Measurements from ENCODE around the gene PRKN.
"Not testable (repeated sequence)": the region's sequence is repeated elsewhere in the genome, so short reads cannot be mapped to it uniquely, and the experiment has no call there.

PRKN gene

GRCh38 chr6:161889324-161889723, 838.2 kb downstream of the PRKN start:
- Histone ChIP-seq H3K36me3 (ENCODE audit: insufficient read depth, low read length) (no peaks in the 10 kb centered on the region), H3K4me1 (ENCODE audit: insufficient read depth, low read length) (no peaks in the 10 kb centered on the region), H3K27ac (ENCODE audit: low read length) (no peak overlapping the region), H3K27me3 (ENCODE audit: insufficient read depth, low read length, poor library complexity) (no peaks in the 10 kb centered on the region), H3K4me2 (ENCODE audit: insufficient read depth, low read length) (no peak overlapping the region), H4K20me1 (ENCODE audit: insufficient read depth, low read length) (no peaks in the 10 kb centered on the region), H3K9me3 (ENCODE audit: insufficient read depth, low read length, severe bottlenecking) (no peaks in the 10 kb centered on the region), H2AFZ (ENCODE audit: low read depth, low read length) (no peak overlapping the region), H3K9ac (ENCODE audit: low read depth, low read length) (no peak overlapping the region), H3K79me2 (ENCODE audit: insufficient read depth, low read length) (no peaks in the 10 kb centered on the region), H3K4me3 (ENCODE audit: low read depth in 1 of 2, low read length in 2 of 2) (no peak overlapping the region)
- ATAC-seq (ENCODE audit: insufficient read depth, low read depth) (no peak), DNase-seq (no peak)
- TF ChIP-seq, protein P1, sequence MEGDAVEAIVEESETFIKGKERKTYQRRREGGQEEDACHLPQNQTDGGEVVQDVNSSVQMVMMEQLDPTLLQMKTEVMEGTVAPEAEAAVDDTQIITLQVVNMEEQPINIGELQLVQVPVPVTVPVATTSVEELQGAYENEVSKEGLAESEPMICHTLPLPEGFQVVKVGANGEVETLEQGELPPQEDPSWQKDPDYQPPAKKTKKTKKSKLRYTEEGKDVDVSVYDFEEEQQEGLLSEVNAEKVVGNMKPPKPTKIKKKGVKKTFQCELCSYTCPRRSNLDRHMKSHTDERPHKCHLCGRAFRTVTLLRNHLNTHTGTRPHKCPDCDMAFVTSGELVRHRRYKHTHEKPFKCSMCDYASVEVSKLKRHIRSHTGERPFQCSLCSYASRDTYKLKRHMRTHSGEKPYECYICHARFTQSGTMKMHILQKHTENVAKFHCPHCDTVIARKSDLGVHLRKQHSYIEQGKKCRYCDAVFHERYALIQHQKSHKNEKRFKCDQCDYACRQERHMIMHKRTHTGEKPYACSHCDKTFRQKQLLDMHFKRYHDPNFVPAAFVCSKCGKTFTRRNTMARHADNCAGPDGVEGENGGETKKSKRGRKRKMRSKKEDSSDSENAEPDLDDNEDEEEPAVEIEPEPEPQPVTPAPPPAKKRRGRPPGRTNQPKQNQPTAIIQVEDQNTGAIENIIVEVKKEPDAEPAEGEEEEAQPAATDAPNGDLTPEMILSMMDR (IDR thresholded peaks at IDR 0.05; ENCODE audit: borderline replicate concordance, extremely low read depth, low read length, poor library complexity, severe bottlenecking): no peak
- TF ChIP-seq EZH2 (IDR thresholded peaks at IDR 0.05; ENCODE audit: borderline replicate concordance, low read depth, low read length, severe bottlenecking): no peak

- not testable (repeated sequence) for H3K4me1 ChIP-seq (ENCODE audit: insufficient read depth, low read length); H2AFZ ChIP-seq (ENCODE audit: low read depth, low read length); H3K27me3 ChIP-seq (ENCODE audit: insufficient read depth, low read length, poor library complexity); H3K9ac ChIP-seq (ENCODE audit: low read depth, low read length); H4K20me1 ChIP-seq (ENCODE audit: insufficient read depth, low read length); H3K27ac ChIP-seq (ENCODE audit: low read length); DNase-seq; ATAC-seq (ENCODE audit: insufficient read depth, low read depth); H3K36me3 ChIP-seq (ENCODE audit: insufficient read depth, low read length); H3K4me2 ChIP-seq (ENCODE audit: insufficient read depth, low read length); H3K79me2 ChIP-seq (ENCODE audit: insufficient read depth, low read length); H3K9me3 ChIP-seq (ENCODE audit: insufficient read depth, low read length, severe bottlenecking); H3K4me3 ChIP-seq (ENCODE audit: low read depth in 1 of 2, low read length in 2 of 2)
These were observed 841.0 kb downstream of the PRKN start for GRCh38 chr6:161886545-161886944.

DNA sequence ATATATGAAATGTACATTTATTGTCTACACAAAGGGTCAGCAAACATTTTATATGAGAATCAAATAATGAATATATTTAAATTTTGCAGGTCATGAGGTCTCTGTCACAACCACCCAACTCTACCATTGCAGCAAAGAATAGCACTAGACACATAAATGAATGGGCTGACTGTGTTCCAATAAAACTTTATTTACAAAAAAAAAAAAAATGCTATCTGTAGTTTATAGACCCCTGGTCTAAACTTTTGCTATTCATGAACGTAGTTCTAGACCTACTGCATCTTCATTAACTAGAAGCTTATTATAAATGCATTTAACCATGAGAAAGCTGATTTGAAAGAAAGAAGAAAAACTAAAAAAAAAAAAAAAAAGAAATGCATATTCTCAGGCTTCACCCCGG, 842.8 kb downstream of the PRKN start:
- Histone ChIP-seq H3K36me3 (ENCODE audit: insufficient read depth, low read length) (no peaks in the 10 kb centered on the region), H3K9ac (ENCODE audit: low read depth, low read length) (no peak overlapping the region), H3K9me3 (ENCODE audit: insufficient read depth, low read length, severe bottlenecking) (no peaks in the 10 kb centered on the region), H3K27me3 (ENCODE audit: insufficient read depth, low read length, poor library complexity) (no peaks in the 10 kb centered on the region), H3K4me1 (ENCODE audit: insufficient read depth, low read length) (no peaks in the 10 kb centered on the region), H3K79me2 (ENCODE audit: insufficient read depth, low read length) (no peaks in the 10 kb centered on the region), H4K20me1 (ENCODE audit: insufficient read depth, low read length) (no peaks in the 10 kb centered on the region), H2AFZ (ENCODE audit: low read depth, low read length) (no peak overlapping the region), H3K4me3 (ENCODE audit: low read depth in 1 of 2, low read length in 2 of 2) (no peak overlapping the region), H3K27ac (ENCODE audit: low read length) (no peak overlapping the region), H3K4me2 (ENCODE audit: insufficient read depth, low read length) (no peak overlapping the region)
- TF ChIP-seq, protein P1 (IDR thresholded peaks at IDR 0.05; ENCODE audit: borderline replicate concordance, extremely low read depth, low read length, poor library complexity, severe bottlenecking): no peak
- no peak for TF ChIP-seq EZH2 (IDR thresholded peaks at IDR 0.05; ENCODE audit: borderline replicate concordance, low read depth, low read length, severe bottlenecking)
- ATAC-seq (ENCODE audit: insufficient read depth, low read depth) (no peak), DNase-seq (no peak)

- no peak overlapping the region for H3K27ac ChIP-seq (ENCODE audit: low read length)
- H3K36me3 ChIP-seq (ENCODE audit: insufficient read depth, low read length): no peaks in the 10 kb centered on the region
- no peak overlapping the region for H2AFZ ChIP-seq (ENCODE audit: low read depth, low read length)
- no peak for TF ChIP-seq EZH2 (IDR thresholded peaks at IDR 0.05; ENCODE audit: borderline replicate concordance, low read depth, low read length, severe bottlenecking)
- TF ChIP-seq, protein P1 (IDR thresholded peaks at IDR 0.05; ENCODE audit: borderline replicate concordance, extremely low read depth, low read length, poor library complexity, severe bottlenecking): no peak
- no peaks in the 10 kb centered on the region for H3K79me2 ChIP-seq (ENCODE audit: insufficient read depth, low read length)
- H4K20me1 ChIP-seq (ENCODE audit: insufficient read depth, low read length): no peaks in the 10 kb centered on the region
- H3K4me3 ChIP-seq (ENCODE audit: low read depth in 1 of 2, low read length in 2 of 2): no peak overlapping the region
- H3K9me3 ChIP-seq (ENCODE audit: insufficient read depth, low read length, severe bottlenecking): no peaks in the 10 kb centered on the region
- H3K4me2 ChIP-seq (ENCODE audit: insufficient read depth, low read length): no peak overlapping the region
- no peak for ATAC-seq (ENCODE audit: insufficient read depth, low read depth)
- no peaks in the 10 kb centered on the region for H3K4me1 ChIP-seq (ENCODE audit: insufficient read depth, low read length)
- DNase-seq: no peak
- no peak overlapping the region for H3K9ac ChIP-seq (ENCODE audit: low read depth, low read length)
- no peaks in the 10 kb centered on the region for H3K27me3 ChIP-seq (ENCODE audit: insufficient read depth, low read length, poor library complexity)
These were observed 845.3 kb downstream of the PRKN start for GRCh38 chr6:161882196-161882765.

Measured in DND-41 (cell line).